ENCODE results near the gene TTBK2.

TTBK2 gene

GRCh38 chr15:42750306-42750705 is 170.3 kb downstream of the TTBK2 start:
- DNase-seq: no peak

GRCh38 chr15:42749266-42749665 is 171.3 kb downstream of the TTBK2 start:
- DNase-seq: no peak

GRCh38 chr15:42744195-42744594 is 176.4 kb downstream of the TTBK2 start:
- DNase-seq: no peak

GRCh38 chr15:42742149-42742548 is 178.4 kb downstream of the TTBK2 start:
- DNase-seq: no peak

- DNase-seq: no peak
Measured at GRCh38 chr15:42741710-42742109, 178.9 kb downstream of the TTBK2 start.

- DNase-seq: no peak
Measured at GRCh38 chr15:42737529-42738328, 182.8 kb downstream of the TTBK2 start.

GRCh38 chr15:42736793-42737528 is 183.6 kb downstream of the TTBK2 start, which contains the start of gene CDAN1:
CDAN1 (minus strand) TSS chr15:42737128; CDS start chr15:42737102, 26 bp downstream.
- DNase-seq: peak; percentile 83

GRCh38 chr15:42736178-42736792 is 184.3 kb downstream of the TTBK2 start:
- DNase-seq: no peak

- no peak for DNase-seq
Measured at GRCh38 chr15:42735382-42736165, 185.0 kb downstream of the TTBK2 start.

- no peak for DNase-seq
Measured at GRCh38 chr15:42734076-42734672, 186.4 kb downstream of the TTBK2 start.

GRCh38 chr15:42733027-42733426 is 187.6 kb downstream of the TTBK2 start:
- DNase-seq: no peak

GRCh38 chr15:42732095-42732827 is 188.3 kb downstream of the TTBK2 start:
- no peak for DNase-seq

- no peak for DNase-seq
Measured at GRCh38 chr15:42731461-42731860, 189.1 kb downstream of the TTBK2 start.

GRCh38 chr15:42730536-42730935 is 190.0 kb downstream of the TTBK2 start:
- no peak for DNase-seq

GRCh38 chr15:42730135-42730534 is 190.4 kb downstream of the TTBK2 start:
- DNase-seq: no peak

- DNase-seq: no peak
Measured at GRCh38 chr15:42729409-42729808, 191.2 kb downstream of the TTBK2 start.

- no peak for DNase-seq
Measured at GRCh38 chr15:42728972-42729371, 191.6 kb downstream of the TTBK2 start.

- no peak for DNase-seq
Measured at GRCh38 chr15:42728560-42728959, 192.0 kb downstream of the TTBK2 start.

- no peak for DNase-seq
Measured at GRCh38 chr15:42727750-42728381, 192.7 kb downstream of the TTBK2 start.

- no peak for DNase-seq
Measured at GRCh38 chr15:42726114-42726513, 194.5 kb downstream of the TTBK2 start.

- no peak for DNase-seq
Measured at GRCh38 chr15:42725331-42725903, 195.2 kb downstream of the TTBK2 start.

All from T1000 (cell line).